ENCODE results near the gene SLC9A7. TPM values are rescaled to one million over a fixed set of nuclear protein-coding genes. Genes with fewer than 3 reads are reported as not detected.

The SLC9A7 gene
- total RNA-seq, 1 experiment from 2014 or later, result 13.1 TPM

- no TSS peak for BruUV-seq (replicated peaks)
- Histone ChIP-seq H3K4me3 (ENCODE audit: low read depth, low read length, poor library complexity, severe bottlenecking) (peak overlapping the region; percentile 58), H3K27ac (ENCODE audit: low read depth, low read length, poor library complexity, severe bottlenecking) (peak overlapping the region; percentile 47), H3K36me3 (ENCODE audit: insufficient read depth, low read length, poor library complexity, severe bottlenecking) (no peaks in the 10 kb centered on the region), H3K9me3 (ENCODE audit: low read depth, low read length, poor library complexity, severe bottlenecking) (no peaks in the 10 kb centered on the region), H3K27me3 (replicated peaks; ENCODE audit: insufficient read depth, low read depth, low read length, poor library complexity) (no peaks in the 10 kb centered on the region), H3K4me1 (ENCODE audit: insufficient read depth, low read length, poor library complexity, severe bottlenecking) (peaks cover 30% of the 10 kb centered on the region)
- peak; percentile 61 for DNase-seq (ENCODE audit: low spot score)
- TF ChIP-seq EZH2 (IDR thresholded peaks at IDR 0.05; ENCODE audit: borderline replicate concordance, low read depth, low read length, poor library complexity, severe bottlenecking) (no peak), CTCF (conservative IDR thresholded peaks at IDR 0.05; ENCODE audit: low read depth, low read length) (no peak)
- CTCF ChIA-PET, result no interaction called here
- POLR2A ChIA-PET (ENCODE audit: low non-redundant PET), result no interaction called here
- intact Hi-C loops (cut with micrococcal nuclease; ENCODE audit: unreplicated experiment), result no loop called here
Measured at GRCh38 chrX:46576458-46576857, 182.5 kb downstream of the SLC9A7 start.

GRCh38 chrX:46575991-46576392, 182.9 kb downstream of the SLC9A7 start:
- Histone ChIP-seq H3K4me1 (ENCODE audit: insufficient read depth, low read length, poor library complexity, severe bottlenecking) (peaks cover 30% of the 10 kb centered on the region), H3K9me3 (ENCODE audit: low read depth, low read length, poor library complexity, severe bottlenecking) (no peaks in the 10 kb centered on the region), H3K27me3 (replicated peaks; ENCODE audit: insufficient read depth, low read depth, low read length, poor library complexity) (no peaks in the 10 kb centered on the region), H3K27ac (ENCODE audit: low read depth, low read length, poor library complexity, severe bottlenecking) (no peak overlapping the region), H3K36me3 (ENCODE audit: insufficient read depth, low read length, poor library complexity, severe bottlenecking) (no peaks in the 10 kb centered on the region), H3K4me3 (ENCODE audit: low read depth, low read length, poor library complexity, severe bottlenecking) (peak overlapping the region; percentile 58)
- intact Hi-C loops (cut with micrococcal nuclease; ENCODE audit: unreplicated experiment), result no loop called here
- ChIA-PET CTCF (no interaction called here), POLR2A (ENCODE audit: low non-redundant PET) (interaction anchor here (0.5 kb wide), 1 partner anchor 8 kb away, joined by 8 read pairs; no protein-coding TSS in a partner anchor)
- TF ChIP-seq CTCF (conservative IDR thresholded peaks at IDR 0.05; ENCODE audit: low read depth, low read length) (no peak), EZH2 (IDR thresholded peaks at IDR 0.05; ENCODE audit: borderline replicate concordance, low read depth, low read length, poor library complexity, severe bottlenecking) (no peak)
- peak; percentile 41 for DNase-seq (ENCODE audit: low spot score)
- BruUV-seq (replicated peaks), result no TSS peak

- TF ChIP-seq CTCF (conservative IDR thresholded peaks at IDR 0.05; ENCODE audit: low read depth, low read length), result no peak
- no peak for TF ChIP-seq EZH2 (IDR thresholded peaks at IDR 0.05; ENCODE audit: borderline replicate concordance, low read depth, low read length, poor library complexity, severe bottlenecking)
- DNase-seq (ENCODE audit: low spot score), result no peak
- H3K27me3 ChIP-seq (replicated peaks; ENCODE audit: insufficient read depth, low read depth, low read length, poor library complexity), result no peaks in the 10 kb centered on the region
- ChIA-PET CTCF (no interaction called here), POLR2A (ENCODE audit: low non-redundant PET) (interaction anchor here (0.5 kb wide), 1 partner anchor 8 kb away, joined by 8 read pairs; no protein-coding TSS in a partner anchor)
- H3K9me3 ChIP-seq (ENCODE audit: low read depth, low read length, poor library complexity, severe bottlenecking), result no peaks in the 10 kb centered on the region
- H3K4me3 ChIP-seq (ENCODE audit: low read depth, low read length, poor library complexity, severe bottlenecking), result peak overlapping the region; percentile 58
- H3K4me1 ChIP-seq (ENCODE audit: insufficient read depth, low read length, poor library complexity, severe bottlenecking), result peaks cover 30% of the 10 kb centered on the region
- H3K36me3 ChIP-seq (ENCODE audit: insufficient read depth, low read length, poor library complexity, severe bottlenecking), result no peaks in the 10 kb centered on the region
- intact Hi-C loops (cut with micrococcal nuclease; ENCODE audit: unreplicated experiment), result no loop called here
- BruUV-seq (replicated peaks), result no TSS peak
- no peak overlapping the region for H3K27ac ChIP-seq (ENCODE audit: low read depth, low read length, poor library complexity, severe bottlenecking)
Measured at GRCh38 chrX:46575586-46575985, 183.3 kb downstream of the SLC9A7 start.

Data from A673 (cell line).